Measurements from ENCODE around the gene BTBD9.

The BTBD9 gene

DNA sequence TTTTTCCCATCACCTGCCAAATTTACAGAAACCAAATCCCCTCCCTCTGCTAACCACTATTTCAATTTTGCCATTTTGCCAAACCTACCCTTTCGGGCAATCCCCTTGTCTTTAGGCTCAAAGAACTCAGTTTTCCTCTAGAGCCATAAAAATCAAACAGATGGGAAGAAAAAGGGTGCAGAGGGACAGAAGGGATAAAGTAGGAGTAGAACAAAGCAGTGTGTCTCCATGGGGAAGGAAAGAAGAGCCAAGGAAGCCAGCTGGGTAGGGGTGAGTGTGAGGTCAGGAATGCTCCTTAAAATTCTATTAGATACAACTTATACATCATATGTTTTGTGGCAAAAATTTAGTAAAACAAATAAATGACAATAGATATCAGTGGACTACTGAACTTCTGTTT, 316.5 kb downstream of the BTBD9 start:
- DNase-seq: no peak

DNA sequence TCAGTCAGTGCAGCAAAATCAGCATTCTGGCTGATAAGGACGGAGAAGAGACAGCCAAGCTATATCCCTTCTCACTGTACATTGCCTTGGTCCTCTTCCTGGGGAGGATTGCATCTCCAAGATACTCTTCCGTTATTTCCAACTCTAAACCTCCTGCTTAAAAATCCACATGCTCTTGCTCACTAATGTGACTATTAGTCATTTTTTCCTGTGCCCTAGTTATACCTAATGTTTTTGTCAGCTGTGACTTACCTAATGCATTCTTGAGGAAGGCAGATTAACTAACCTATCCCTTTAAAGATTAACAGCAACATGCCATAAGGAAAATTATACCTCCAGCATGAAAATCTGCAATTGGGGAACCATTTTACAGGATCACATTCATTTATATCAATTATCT, 317.6 kb downstream of the BTBD9 start:
- DNase-seq: no peak

DNA sequence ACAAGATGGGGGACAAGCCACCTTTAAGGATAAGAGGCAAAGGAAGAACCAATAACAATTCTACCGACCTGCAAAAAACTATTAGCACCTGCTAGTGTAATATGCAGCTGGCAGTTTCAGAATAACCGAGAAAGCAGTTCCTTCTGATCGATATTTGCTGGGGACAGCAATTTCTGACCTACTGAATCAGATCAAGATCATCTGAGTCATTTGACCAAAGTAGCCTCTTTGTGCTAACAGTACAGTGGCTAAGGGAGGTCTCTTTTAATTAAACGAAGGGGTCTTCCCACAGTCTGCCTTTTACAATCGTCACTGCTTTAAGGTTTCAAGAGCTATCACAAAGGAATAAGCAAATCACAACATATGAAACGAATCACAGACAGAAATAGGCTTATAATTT, 318.9 kb downstream of the BTBD9 start:
- DNase-seq: no peak

DNA sequence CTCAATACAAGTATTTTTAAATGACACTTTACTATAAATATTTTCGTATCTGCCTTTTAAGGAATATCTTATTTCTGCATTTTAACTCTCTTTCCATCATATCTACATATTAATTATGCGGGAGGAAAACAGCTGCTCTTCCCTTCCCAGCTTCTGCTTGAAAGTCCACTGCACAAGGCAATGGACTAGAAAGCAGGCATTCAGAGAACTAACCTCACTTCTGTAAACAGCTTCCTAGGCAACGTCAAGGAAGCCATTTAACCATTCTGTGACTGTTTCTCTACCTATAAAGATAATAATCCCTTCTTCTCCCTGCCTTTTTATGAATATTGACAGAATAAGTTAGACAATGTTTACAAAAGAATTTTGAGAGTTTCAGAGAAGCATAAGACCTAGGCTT, 319.4 kb downstream of the BTBD9 start:
- no peak for DNase-seq

DNA sequence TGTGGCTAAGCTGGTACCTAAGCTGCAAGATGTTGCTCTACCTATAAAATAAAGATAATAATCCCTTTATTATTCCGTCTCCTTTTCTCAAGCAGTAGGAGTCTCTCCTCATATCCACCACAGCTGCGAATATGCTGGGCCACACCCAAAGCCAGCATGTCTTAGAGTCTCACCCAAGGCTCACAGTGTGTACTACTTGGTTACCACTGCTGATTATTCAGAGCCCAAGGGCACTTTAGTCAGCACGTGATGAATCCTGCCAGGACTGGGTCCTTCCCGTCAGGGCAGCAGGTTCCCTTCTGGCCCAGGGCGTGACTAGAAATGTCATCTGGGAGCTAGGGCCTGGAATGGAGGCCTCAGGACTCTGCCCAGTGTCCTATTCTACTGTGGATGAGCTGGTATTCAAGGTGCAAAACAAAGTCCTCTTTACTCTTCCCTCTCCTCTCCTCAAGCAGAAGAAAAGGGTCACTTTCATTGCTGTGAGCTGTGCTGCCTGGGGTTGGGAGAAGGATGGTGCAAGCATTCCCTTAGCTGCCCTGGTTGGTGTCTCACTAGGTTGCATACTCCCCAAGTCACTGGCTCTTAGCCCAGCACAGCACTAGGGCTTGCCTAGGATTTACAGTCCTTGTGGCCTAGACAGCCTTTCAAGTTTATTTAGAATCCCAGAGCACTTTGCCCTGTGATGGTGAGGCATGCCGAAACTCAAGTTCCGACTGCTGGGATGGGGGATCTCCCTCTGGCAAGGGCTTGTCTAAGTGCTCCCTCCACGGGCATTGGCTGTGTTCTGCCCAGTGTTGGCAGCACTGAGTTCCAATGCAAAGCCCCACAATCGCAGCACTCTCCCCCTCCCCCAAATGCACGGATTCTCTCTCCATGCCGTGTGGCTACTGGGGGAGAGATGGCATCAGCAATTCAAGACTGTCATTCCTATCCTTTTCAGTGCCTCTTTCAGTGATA, 320.2 kb downstream of the BTBD9 start:
- DNase-seq: no peak

DNA sequence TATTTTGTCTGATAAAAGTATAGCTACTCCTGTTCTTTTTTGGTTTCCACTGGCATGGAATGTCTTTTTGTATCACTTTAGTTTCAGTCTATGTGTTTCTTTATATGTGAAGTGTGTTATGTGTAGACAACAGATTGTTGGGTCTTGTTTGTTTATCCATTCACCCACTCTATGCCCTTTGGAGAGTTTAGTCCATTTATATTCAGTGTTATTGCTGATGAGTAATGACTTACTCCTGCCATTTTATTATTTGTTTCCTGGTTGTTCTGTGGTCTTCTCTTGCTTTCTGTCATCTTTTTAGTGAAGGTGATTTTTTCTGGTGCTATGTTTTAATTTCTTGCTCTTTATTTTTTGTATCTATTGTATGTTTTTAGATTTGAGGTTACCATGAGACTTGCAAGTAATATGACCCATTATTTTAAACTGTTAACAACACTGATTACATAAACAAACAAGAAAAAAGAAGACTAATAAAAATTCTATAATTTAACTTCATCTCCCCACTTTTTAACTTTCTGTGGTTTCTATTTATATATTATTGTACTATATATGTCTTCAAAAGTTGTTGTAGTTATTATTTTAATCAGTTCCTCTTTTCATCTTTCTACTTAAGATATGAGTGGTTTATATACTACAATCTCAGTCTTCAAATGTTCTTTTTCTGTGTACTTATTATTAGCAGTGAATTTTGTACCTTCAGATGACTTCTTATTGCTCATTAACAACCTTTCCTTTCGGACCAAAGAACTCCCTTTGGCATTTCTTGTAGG, 323.4 kb downstream of the BTBD9 start:
- DNase-seq: no peak

DNA sequence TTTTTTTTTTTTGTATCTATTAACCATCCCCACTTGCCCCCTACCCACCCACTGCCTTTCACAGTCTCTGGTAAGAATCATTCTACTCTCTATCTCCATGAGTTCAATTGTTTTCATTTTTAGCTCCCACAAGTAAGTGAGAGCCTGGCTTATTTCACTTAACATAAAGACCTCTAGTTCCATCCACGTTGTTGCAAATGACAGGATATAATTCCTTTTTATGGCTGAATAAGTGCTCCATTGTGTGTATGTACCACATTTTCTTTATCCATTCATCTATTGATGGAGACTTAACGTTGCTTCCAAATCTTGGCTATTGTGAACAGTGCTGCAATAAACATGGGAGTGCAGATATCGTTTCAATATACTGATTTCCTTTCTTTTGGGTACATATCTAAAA, 328.5 kb downstream of the BTBD9 start:
- DNase-seq: no peak

DNA sequence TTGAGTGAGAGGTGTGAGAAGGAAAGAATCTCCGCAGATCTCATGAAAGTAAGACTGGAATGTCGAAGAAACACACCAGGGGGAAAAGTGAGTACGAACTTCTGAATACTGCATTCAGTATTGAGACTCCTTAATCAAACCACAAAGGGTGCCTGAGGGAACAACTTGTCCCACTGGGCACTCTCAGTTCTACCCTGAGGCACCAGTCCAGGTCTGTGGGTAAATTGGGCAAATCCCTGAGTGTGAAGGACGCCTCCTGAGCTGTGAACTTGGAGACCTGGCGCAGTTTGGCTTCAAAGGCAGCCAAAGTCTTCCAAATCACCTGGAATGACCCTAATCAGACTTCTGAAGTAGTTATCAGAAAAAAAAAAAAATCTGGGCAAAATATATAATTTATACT, 329.7 kb downstream of the BTBD9 start:
- no peak for DNase-seq

DNA sequence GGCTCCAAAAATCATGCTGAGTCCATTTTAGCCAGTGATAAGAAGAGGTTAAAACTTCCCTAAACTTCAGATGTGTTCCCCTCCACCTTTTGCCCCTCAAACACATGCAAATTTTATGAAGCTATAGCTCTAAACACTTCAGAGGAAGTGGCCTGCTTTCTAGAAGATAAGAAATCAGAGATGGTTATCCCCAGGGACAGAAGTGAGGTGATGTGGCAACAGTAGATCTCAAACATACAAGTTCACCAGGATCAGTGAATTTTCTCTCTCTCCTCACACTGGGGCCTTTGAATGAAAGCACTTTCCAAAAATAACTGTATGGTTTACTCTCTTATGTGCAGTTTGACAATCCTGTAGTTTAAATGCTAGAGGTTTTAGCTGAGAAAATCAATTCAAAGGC, 332.0 kb downstream of the BTBD9 start:
- no peak for DNase-seq

DNA sequence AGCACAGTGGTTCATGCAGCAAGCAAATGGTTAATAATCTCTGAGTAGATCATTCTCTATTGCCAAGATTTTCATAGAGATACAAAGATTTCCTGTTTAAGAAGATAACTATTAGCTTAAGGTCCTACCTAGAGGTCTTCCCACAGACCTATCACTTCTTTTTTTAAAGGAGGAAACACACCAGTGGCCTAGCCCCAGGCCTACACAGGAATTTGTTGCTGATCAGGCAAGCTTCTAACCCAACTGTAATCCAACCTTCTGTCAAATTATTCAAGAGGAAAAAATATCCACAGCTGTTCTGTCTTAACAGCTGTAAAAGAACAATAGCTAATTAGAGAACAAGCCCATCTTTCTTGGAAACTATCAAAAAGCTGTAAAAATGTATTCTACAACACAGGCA, 332.8 kb downstream of the BTBD9 start:
- no peak for DNase-seq

DNA sequence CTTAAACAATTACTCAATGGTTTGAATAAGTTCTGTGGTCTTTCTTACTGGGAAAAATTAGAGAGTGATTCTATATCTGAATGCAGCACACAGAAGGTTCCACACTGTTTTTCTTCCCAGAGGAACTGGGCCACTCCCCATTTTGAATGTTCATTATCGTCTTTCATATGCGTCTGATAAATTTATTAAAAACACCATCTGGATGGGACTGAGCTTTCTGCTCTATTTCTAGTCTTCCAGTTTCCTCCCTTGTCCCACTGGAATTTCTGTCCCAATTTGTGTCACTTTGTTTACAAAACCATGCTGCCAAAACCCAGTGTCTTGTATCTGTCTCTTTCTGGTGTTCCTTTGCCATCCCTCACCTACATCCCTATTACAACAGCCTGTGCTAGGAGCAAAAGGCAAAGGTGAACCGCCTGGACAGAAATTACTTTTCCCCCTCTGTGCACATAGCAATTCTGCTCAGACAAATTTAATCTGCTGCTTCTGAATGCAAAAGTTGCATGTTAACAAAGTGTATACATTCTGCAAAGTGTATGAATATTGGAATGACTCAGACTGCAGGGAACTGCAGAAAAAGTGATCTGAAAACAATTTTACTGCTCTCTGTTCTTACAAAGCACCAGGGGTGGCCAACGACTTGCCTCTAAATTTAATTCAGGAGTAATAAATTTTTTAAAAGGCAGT, 333.6 kb downstream of the BTBD9 start:
- DNase-seq: no peak

DNA sequence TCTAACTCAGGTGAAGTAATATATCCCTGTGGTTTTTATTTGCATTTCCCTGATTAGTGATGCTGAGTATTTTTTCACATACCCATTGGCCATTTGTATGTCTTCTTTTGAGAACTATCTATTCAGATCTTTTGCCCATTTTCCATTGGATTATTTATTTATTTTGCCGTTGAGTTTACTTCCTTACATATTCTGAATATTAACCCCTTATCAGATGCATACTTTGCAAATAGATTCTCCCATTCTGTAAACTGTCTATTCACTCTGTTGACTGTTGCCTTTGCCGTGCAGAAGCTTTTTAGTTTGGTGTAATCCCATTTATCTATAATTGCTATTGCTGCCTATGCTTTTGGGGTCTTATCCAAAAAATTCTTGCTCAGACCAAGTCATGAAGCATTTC, 336.9 kb downstream of the BTBD9 start:
- DNase-seq: no peak

DNA sequence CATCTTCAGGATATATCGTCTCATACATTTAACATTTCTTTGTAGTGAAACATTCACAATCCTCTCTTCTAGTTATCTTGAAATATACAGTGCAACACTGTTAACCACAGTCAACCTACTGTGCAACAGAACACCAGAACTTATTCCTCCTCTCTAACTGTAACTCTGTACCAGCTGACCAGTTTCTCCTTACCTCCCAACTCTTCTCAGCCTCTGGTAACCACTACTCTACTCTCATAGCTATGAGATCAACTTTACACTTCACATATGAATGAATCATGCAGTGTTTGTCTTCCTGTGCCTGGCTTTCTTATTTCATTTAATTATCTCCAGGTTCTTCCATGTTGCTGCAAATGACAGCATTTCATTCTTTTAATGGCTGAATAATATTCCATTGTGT, 337.6 kb downstream of the BTBD9 start:
- no peak for DNase-seq

DNA sequence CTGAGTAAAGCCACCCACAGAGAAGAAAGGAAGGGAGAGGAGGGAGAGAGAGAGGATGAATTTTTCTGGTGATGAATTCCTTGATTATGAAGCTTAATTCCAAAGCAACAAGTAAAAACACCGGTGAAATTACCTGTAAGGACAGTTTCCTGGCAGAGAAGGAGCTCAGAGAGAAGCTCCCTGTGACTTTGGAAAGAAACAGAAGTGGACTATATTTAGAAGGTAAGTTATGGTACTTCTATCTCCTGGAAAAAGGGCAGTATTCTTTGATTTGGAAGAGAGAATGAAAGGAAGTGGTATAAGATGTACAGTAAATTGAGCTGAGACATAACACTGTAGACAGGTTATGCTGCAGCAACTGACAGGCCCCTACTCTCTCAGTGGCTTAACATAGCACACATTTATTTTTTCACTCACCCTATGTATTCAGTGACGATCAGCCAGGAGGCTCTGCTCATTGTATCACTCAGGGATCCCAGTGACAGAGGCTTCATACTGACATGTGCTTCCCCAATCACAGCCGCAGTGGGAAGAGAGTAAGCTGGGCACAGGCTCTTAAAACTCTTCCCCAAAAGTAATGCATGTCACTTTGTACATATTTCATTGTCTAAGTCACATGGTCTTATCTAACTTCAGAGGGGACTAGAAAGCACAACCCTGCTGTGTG, 349.5 kb downstream of the BTBD9 start:
- DNase-seq: no peak

DNA sequence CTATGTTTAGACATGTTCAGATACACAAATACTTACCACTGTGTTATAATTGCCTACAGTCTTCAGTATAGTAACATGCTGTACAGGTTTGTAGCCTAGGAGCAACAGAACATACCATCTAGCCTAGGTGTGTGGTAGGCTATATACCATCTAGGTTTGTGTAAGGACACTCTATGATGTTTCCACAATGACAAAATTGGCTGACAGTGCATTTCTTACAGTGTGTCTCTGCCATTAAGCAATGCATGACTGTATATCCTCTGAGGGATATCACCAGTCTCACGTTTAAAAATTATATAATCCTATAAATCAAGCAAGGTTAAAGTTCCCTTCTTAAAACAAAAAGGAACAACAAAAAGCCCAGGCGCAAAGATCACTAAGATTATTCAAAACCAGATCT, 352.2 kb downstream of the BTBD9 start:
- no peak for DNase-seq

DNA sequence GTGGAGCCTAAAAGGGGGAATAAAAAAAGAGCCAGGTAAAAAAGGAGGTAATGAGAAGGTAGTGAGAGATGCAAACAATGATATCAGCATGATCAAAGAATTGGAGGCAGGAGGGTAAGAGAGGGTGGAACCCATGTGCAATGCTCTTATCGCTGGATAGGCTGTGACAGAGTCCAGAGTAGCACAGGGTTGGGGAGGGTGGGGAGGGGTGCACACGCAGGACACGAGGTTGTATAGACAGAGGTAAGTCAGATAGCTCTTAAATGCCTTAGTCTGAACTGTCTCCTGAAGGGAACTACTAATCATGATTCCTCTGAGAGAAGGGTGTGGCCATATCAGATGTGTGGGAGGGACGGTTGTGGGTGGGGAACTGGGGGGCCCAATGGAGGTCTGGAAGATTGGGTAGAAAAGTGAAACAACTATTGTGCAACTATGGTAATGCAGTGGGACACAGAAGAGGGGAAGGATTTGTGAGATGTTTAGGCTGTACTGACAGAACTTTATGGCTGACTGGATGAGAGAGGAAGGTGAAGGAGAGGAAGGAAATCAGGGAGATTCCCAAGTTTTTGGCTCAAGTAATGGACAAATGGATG, 354.8 kb downstream of the BTBD9 start:
- DNase-seq: no peak

DNA sequence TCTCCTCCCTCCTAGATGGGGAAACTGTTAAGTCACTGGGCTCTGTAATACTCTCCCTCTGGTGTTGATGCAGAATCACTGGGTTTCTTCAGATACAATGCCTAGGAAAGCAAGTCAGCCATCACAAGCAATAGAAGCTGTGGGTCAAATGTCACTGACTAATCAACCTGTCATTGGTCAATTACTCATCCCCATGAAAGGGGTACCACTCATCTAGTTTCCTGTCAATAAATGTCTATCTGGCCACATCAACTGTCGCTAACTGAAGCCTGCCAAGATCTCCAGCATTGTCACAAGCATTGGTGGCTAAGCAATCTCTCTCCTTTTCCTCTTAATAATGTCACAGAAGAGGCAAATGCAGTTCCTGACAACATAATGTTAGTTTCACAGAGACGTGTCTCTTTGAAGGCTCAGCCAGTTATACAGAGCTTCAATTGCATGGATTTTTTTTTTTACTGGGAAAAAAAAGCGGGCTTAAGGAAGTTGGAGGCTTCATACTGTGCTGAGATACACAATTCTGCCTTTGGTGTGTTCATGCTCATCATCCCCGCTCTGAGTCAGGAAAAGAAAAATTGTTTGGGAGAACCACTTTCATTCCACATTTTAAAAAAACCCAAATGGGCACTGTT, 355.9 kb downstream of the BTBD9 start:
- no peak for DNase-seq

DNA sequence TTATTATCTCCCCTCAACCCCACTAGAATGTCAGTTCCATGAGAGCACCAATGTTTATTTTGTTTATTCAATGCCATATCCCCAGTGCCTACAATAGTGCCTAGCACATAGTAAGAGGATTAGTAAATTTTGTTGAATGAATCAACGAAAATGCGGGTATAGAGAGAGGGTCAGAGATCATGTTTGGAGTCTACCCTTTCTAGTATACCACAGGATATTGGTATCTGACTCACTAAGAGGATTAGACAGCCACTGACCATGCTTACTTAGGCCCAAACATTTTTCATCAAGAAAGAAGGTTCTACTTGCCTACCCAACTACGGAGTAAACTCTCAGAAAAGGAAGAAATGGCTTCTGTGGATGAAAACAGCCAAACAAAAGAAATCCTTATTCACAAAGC, 356.8 kb downstream of the BTBD9 start:
- no peak for DNase-seq

DNA sequence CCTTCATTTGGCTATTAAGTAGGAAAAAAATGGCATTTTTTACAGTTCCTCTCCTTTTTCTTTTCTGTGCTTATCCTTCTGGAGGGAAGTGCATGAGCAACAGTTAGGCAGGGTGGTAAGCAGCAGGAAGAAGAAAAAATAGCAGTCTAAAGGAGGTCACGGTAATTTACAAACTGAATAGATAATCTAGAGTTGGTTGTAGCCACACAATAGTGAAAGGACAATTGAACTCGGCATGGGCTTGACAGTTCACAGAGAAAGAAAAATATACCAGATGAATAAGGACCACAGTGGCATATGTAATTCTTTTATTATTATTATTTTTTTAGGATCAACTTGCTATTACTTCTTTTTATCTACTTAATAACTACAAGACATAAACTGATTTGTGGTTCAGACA, 358.6 kb downstream of the BTBD9 start:
- no peak for DNase-seq

DNA sequence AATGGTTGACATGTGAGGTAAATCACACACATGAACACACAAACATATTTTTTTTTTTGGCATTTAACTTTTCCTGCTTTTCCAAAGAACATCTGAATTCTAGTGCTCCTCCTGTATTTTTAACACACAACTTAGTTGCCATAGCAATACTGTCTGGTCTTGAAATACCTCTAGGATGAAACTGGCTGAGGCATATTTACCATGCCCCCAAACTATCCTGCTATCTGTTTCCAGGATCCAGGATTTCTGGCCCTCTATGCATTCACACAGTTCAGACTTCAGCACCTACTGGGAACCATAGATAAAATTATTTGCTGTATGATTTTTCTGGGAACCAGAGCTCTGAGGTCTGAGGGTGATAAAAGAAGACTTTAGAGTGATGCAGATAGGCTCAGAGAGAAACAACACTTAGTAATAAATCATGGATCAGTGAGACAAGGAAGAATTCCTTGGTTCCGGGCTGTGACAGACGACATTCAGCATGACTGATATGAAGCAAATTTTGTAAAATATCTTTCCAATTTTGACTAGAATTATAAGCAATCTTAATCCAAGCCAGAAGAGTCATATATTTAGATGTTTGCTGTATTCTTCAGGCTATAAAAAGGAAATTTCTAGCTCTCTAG, 359.7 kb downstream of the BTBD9 start:
- no peak for DNase-seq

DNA sequence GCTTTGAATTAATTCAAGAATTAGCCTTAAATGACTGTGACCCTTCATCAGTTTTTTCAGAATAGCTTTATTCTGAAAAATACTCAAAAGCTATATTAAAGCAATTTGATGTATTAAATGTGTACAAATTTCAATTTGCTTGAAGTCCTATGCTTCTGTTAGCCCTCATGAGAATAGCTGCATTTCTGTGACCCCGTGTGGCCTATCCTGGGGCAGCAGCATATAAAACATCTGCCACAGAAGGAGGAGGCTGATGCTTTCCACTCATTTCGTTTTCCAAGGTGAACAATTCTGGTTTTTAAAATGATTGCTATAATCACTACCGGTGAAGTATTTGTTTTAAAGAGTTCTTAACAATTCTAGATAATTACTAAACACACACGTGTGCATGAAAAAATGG, 360.3 kb downstream of the BTBD9 start:
- DNase-seq: no peak

DNA sequence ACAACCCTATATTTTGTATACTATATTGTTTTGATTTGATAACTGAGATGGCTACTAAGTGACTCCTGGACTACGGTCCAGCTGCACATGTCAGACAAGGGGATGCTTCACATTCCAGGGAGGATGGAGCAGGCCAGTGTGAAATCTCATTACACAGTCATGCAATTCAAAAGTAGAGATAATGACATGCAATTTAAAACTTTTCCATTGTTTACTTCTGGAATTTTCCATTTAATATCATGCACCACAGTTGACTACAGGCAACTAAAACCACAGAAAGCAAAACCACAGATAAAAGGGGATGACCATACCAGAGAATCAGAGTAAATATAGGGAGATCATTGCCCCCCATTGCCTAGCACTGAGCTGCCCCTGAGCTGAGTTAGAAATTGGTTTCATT, 366.4 kb downstream of the BTBD9 start:
- DNase-seq: no peak

Data from stimulated activated CD4-positive, alpha-beta T cell treated with anti-CD3 and anti-CD28 coated beads, Interleukin-4, amount 100 ng/mL, for 24 hours (primary cell).